Measurements from ENCODE around the gene CLCNKB. TPM values are rescaled to one million over a fixed set of nuclear protein-coding genes. Genes with fewer than 3 reads are reported as not detected.

The CLCNKB gene
- total RNA-seq, 1 experiment from 2014 or later: not detected

- Histone ChIP-seq H3K36me3 (ENCODE audit: control insufficient read depth, insufficient read depth, low read length) (no peaks in the 10 kb centered on the region), H3K27me3 (ENCODE audit: control insufficient read depth, insufficient read depth, low read length) (no peaks in the 10 kb centered on the region), H3K4me3 (ENCODE audit: low read depth in 2 of 2, low read length in 2 of 2) (no peak overlapping the region), H3K27ac (ENCODE audit: low read length) (no peak overlapping the region), H3K9me3 (ENCODE audit: control insufficient read depth, insufficient read depth, low read depth, low read length) (no peaks in the 10 kb centered on the region), H3K4me1 (ENCODE audit: control insufficient read depth, insufficient read depth, low read length) (peaks cover 11% of the 10 kb centered on the region)
- intact Hi-C loops (cut with micrococcal nuclease; ENCODE audit: unreplicated experiment) (no loop called here), in situ Hi-C loops (cut with HindIII; ENCODE audit: low pct_unique_long_range_greater_than_20kb, low sequenced_read_pairs) (no loop called here)
- TF ChIP-seq POLR2AphosphoS5 (IDR thresholded peaks at IDR 0.05; ENCODE audit: low read depth, low read length): no peak
- TF ChIP-seq CTCF (IDR thresholded peaks at IDR 0.05): no peak
- TF ChIP-seq REST (IDR thresholded peaks at IDR 0.05; ENCODE audit: insufficient read depth in 1 of 2, low read depth in 2 of 2, low read length in 1 of 2): no peak
- no peak for TF ChIP-seq TCF7L2 (IDR thresholded peaks at IDR 0.05; ENCODE audit: low read depth, low read length)
- no peak for TF ChIP-seq SIN3A (IDR thresholded peaks at IDR 0.05; ENCODE audit: borderline replicate concordance, insufficient read depth, low read depth, low read length)
- ATAC-seq (no peak), DNase-seq (ENCODE audit: low read depth, low spot score) (no peak)
- ChIA-PET POLR2A (interaction anchor here (0.7 kb wide), 1 partner anchor 9 kb away, joined by 3 read pairs; no protein-coding TSS in a partner anchor), CTCF (interaction anchor here (1.0 to 1.4 kb wide), 2 partner anchors 10 to 13 kb away, joined by 4 read pairs; no protein-coding TSS in a partner anchor)
- BruUV-seq (replicated peaks): no TSS peak
These were observed 49.4 kb downstream of the CLCNKB start for GRCh38 chr1:16092923-16093511.

GRCh38 chr1:16093611-16094010 is 50.0 kb downstream of the CLCNKB start:
- Histone ChIP-seq H3K9me3 (ENCODE audit: control insufficient read depth, insufficient read depth, low read depth, low read length) (no peaks in the 10 kb centered on the region), H3K4me1 (ENCODE audit: control insufficient read depth, insufficient read depth, low read length) (peaks cover 7% of the 10 kb centered on the region), H3K4me3 (ENCODE audit: low read depth in 2 of 2, low read length in 2 of 2) (no peak overlapping the region), H3K27me3 (ENCODE audit: control insufficient read depth, insufficient read depth, low read length) (no peaks in the 10 kb centered on the region), H3K36me3 (ENCODE audit: control insufficient read depth, insufficient read depth, low read length) (no peaks in the 10 kb centered on the region), H3K27ac (ENCODE audit: low read length) (no peak overlapping the region)
- BruUV-seq (replicated peaks): no TSS peak
- intact Hi-C loops (cut with micrococcal nuclease; ENCODE audit: unreplicated experiment) (no loop called here), in situ Hi-C loops (cut with HindIII; ENCODE audit: low pct_unique_long_range_greater_than_20kb, low sequenced_read_pairs) (no loop called here)
- POLR2A ChIA-PET: interaction anchor here (0.7 kb wide), 1 partner anchor 9 kb away, joined by 4 read pairs; no protein-coding TSS in a partner anchor
- DNase-seq (ENCODE audit: low read depth, low spot score): no peak
- ATAC-seq: no peak
- no peak for TF ChIP-seq SIN3A (IDR thresholded peaks at IDR 0.05; ENCODE audit: borderline replicate concordance, insufficient read depth, low read depth, low read length)
- no peak for TF ChIP-seq REST (IDR thresholded peaks at IDR 0.05; ENCODE audit: insufficient read depth in 1 of 2, low read depth in 2 of 2, low read length in 1 of 2)
- TF ChIP-seq CTCF (IDR thresholded peaks at IDR 0.05): no peak
- TF ChIP-seq POLR2AphosphoS5 (IDR thresholded peaks at IDR 0.05; ENCODE audit: low read depth, low read length): no peak
- no peak for TF ChIP-seq TCF7L2 (IDR thresholded peaks at IDR 0.05; ENCODE audit: low read depth, low read length)
- CTCF ChIA-PET: interaction anchor here (0.7 to 1.4 kb wide), 4 partner anchors 11 to 293 kb away, joined by 3 to 5 read pairs (median 4); no protein-coding TSS in a partner anchor
